GM21717 (cell line): ENCODE results near the gene ALG12.
A peak's percentile ranks its signal among the peaks of the same experiment; 100 is the strongest.

Source experiments
- ATAC-seq: cut with Tn5 transposase; IDR thresholded peaks from one replicate; pipeline ENCODE4 v1.9.1; 2021; ENCODE audit warnings: mild to moderate bottlenecking, moderate library complexity; ENCODE audit not compliant: unreplicated experiment

The ALG12 gene

DNA sequence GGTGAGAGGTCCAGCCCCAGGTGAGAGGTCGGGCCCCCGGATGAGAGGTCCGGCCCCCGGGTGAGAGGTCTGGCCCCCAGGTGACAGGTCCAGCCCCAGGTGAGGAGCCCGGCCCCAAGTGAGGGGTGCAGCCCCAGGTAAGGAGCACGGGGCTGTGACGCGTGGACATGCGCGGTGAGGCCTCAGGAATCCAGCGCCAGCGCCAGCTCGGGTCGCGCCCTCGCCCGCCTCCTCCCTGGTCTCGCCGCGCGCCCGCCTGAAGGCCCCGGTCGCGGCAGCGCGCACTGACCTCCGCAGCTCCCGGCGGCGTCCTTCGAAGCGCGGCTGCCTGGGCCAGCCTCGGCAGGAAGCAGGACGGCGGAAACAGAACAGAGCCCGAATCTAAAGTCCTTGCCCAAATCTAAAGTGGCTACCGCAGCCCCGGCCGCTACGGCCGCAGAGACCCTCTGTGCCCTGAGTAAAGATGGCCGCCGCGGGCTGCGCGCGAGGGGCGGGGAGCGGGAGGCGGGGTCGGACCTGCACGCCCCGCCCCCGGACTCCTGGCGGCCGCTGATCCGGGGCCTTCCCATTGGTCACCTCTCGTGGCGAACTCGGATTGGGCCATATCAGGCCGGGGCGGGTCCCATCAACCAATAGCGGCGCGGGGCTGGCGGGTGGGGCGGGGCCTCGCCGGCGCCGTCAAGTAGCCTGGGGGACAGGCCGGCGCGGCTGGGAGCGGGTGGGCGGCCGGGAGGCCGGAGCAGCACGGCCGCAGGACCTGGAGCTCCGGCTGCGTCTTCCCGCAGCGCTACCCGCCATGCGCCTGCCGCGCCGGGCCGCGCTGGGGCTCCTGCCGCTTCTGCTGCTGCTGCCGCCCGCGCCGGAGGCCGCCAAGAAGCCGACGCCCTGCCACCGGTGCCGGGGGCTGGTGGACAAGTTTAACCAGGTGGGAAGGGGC is at the start of gene ALG12, which contains the start of gene CRELD2:
ALG12 (minus strand) TSS at position 465 of the 937 bp plus-strand sequence. CDS start 4,673 bp downstream, outside the sequence.
CRELD2 (plus strand) TSS at position 661 of the 937 bp plus-strand sequence; CDS start at position 797, 136 bp downstream.
- peak; percentile 70 for ATAC-seq

DNA sequence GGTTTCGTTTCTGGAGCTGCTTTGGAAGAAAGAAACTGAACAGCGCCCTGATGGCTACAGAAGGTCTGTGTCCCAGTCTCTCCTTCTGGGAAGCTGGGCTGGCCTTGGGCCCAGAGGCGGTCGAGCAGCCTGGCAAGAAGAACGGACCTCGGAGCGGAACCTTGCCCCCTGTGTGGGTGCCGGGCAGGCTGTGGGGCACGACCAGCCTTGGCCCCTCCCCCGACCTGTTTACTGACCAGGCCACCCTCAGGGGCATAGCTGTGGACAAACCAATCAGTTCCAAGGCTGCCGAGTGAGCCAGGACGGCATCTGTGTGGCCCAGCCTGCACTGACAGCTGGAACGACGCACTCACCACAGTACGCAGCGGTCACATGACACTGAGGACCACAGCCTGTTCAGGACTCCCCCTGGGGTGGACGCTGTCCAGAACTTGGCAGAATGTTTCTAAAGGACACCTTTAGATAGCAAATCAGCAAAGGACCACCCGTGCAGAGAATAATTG is 49.5 kb upstream of the ALG12 start:
- no peak for ATAC-seq

DNA sequence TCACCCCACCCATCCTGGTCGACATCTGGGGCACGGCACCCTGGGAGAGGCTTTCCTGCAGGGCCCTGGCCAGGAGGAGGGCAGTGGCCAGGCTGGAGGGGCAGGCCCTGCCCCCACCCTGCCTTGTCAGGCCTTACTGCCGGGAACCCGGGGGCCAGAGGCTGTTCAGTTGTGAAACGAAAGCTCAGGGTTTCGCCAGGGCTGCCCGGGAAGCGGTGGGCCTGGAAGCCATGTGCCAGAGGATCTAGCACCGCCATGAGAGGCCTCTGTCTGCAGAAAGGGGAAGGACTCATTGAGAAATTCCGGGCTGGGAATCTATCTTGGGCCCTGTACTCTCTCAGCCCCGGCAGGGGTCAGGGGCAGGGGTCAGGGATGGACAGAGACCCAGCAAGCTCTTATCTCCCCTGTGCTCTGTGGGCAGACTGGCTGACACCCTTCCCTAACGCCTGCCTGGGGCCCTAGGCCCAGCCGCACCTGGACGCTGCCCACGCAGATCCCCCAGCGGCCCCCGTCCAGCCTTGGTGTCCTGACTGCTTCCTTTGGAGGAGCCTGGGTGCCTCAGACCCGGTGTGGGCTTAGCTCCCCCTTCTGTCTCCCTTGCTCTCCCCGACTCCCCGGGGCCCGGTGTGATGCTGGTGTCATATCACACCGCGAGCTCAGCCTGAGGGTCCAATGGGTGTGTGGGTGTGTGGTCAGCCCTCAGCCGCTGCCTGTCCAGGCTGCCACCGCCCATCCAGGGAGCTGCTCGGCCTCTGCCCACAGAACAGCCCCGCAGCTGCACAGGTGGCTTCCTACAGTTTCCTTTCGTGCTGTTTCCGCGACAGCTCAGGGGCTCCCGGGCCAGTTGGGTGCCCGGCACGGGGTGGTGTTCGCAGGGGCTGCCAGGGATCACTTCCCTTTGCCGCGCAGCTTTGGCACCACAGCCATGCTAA is 48.8 kb upstream of the ALG12 start:
- ATAC-seq: no peak

DNA sequence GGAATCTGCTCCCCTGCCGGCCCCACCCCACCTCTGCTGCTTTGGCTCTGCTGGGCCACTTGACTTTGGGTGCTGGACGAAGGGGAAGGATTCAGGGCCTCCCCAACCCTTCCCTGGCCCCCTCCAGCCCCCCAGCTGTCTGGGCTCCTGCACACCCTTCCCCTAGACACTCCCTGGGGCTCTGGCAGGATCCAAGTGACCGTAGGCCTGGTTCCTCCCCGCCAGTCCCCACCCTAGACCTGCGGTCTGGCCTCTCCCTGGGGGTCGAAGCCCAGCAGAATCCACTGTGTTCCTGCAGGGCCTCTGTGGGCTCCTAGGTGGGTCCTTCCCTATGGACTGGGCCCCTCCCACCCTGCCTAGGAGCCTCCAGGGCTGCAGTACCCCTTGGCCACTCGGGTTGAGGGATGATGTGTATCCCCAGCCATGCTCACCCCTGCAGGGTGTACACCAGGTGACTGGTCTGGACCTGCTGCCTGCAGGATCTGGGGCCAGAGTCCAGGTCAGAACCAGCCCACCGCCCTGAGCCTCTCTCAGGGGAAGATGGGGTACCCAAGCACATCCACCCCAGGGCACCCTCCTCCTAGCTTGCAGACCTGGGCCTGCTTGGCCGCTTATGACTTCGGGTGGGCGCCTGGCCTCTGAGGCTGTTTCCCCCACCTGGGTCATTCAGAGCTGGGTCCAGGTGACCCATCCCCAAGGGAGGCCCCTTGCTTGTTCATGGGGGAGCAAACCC is 48.0 kb upstream of the ALG12 start:
- no peak for ATAC-seq

DNA sequence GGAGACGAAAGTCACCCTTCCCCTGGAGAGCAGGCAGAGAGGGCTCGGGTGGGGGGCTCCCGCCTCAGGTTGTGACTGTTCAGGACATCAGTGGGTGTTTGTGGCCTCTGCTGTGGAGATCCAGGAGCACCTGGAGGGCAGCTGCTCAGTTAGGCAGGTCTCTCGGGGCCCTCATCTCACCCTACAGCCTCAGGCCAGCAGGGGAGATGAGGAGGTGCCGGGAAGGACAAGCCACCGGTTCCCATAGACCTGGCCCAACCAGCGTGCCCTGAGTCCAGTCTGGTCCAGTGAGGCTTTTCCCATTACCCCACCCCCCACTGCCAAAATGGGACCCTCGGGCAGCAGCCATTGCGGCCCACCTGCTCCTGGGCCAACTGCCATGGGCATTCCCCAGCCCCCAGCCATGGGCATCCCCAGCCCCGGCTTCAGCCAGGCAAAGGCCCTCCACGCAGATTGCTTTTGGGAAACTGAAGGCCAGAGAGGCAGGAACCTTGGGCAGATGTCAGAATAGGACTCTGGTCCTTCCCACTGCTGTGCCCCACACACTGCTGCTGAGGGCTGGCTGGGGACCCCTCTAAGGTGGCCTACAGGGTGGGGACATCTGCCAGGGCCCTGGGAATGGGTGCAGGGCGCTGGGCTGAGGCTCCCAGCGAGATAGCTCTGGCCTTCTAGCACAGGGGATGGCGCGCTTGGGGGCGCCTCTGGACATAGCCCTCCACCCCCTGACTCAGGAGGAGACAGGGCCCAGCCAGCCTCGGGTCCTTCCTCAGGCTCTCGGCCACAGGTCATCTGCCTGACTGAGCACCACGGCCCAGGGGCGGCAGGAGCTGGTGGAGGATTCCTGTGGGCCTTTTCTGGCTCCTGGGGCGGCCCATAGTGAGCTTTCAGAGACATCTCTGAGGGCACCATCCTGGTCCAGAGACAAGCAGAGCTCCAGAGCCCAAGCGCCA is 47.1 kb upstream of the ALG12 start:
- ATAC-seq: no peak

DNA sequence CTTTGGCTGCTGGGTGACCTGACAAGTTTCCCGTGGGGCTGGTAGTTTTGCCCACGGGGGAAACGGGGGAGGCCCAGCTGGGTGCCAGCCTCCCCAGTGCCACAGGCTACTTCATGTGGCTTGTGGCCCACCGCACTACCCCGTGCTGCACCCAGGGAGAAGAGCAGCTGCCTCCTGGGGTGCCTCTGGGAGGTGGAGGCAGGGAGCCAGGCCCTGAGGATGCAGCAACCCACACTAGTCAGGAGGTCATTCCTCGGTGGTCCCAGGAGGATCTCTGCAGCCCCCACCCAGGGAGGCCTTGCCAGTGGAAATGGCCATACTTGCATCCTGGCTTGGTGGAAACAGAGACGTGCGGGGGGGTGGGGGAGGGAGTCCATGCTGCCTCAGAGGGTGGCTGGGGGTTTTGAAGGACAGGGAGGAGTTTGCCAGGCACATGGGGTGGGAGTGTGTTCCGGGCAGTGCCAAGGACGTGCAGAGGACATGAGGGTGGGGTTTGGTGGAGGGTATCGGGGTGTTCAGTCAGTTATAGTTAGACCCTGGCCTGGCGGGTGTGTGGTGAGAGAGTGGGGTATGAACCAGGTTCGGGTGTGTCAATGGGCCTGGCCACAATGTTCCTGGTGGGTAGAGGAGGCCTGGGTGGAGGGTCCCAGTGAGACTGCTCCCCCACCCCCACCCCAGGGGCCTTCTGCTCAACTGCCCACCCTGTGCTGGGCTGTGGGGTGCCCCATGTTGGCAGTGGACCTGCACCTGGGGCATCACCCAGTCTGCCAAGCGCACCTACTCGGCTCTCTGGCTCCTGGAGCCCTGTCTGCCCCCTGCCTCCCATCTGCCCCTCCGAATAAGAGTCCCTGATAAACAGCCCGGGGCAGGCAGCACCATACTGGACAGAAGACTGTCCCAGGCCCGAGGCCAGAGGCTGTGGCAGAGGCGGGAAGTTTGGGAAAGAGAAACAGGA is 46.2 kb upstream of the ALG12 start:
- no peak for ATAC-seq

DNA sequence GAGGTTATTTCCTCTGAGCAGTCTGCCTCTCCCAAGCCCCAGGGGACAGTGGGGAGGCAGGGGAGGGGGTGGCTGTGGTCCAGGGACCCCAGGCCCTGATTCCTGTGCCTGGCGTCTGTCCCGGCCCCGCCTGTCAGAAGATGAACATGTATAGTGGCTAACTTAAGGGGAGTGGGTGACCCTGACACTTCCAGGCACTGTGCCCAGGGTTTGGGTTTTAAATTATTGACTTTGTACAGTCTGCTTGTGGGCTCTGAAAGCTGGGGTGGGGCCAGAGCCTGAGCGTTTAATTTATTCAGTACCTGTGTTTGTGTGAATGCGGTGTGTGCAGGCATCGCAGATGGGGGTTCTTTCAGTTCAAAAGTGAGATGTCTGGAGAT is 45.4 kb upstream of the ALG12 start:
- ATAC-seq: no peak

DNA sequence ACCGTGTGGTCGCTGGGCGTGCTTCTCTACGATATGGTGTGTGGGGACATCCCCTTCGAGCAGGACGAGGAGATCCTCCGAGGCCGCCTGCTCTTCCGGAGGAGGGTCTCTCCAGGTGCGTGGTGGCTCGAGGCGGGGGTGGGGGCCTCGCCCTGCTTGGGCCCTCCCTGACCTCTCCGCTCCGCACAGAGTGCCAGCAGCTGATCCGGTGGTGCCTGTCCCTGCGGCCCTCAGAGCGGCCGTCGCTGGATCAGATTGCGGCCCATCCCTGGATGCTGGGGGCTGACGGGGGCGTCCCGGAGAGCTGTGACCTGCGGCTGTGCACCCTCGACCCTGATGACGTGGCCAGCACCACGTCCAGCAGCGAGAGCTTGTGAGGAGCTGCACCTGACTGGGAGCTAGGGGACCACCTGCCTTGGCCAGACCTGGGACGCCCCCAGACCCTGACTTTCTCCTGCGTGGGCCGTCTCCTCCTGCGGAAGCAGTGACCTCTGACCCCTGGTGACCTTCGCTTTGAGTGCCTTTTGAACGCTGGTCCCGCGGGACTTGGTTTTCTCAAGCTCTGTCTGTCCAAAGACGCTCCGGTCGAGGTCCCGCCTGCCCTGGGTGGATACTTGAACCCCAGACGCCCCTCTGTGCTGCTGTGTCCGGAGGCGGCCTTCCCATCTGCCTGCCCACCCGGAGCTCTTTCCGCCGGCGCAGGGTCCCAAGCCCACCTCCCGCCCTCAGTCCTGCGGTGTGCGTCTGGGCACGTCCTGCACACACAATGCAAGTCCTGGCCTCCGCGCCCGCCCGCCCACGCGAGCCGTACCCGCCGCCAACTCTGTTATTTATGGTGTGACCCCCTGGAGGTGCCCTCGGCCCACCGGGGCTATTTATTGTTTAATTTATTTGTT is 44.8 kb upstream of the ALG12 start:
- no peak for ATAC-seq

DNA sequence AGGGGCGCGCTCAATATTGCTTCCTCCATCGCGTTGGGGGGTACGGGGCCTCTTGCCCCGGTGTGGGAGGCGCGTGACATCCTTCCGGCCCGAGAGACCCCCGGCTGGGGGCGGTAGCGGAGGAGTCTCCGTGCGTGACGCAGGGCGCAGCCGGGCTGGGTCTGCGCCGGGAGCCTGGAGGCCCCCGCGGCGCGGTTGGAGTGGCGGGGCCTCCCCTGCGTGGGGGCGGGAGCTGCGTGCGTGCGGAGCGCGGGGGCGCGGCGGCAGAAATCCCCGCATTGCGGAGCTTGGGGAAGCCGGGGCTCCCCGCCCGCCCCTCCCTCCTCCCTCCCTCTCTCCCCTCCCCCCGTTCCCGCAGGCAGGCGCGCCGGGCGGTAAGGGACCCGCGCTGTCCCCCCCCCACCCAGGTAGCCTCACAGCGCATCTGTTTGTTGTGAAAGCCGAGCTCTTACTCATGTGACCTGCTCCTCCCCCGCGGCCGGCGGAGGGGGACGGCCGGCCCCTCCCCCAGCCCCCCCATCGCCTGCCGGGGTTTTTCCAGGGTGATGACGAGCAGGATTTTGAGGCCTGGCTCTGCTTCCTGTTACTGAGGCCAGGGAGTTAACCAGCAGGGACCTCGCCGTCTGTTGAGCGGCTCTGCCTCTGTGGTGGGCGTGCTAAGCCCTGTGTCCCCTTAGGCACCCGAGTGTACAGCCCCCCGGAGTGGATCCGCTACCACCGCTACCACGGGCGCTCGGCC is 43.9 kb upstream of the ALG12 start:
- no peak for ATAC-seq

DNA sequence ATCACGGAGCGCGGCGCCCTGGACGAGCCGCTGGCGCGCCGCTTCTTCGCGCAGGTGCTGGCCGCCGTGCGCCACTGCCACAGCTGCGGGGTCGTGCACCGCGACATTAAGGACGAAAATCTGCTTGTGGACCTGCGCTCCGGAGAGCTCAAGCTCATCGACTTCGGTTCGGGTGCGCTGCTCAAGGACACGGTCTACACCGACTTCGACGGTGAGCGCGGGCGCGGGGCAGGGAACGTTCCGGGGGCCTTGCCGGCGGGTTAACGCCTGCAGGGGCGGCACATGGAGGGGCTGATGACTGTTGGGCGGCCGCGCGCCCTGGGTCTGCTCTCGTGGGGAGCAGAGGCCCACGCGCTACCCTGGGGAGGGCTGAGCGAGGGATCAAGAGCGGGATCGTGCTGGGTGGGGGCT is 43.4 kb upstream of the ALG12 start:
- ATAC-seq: no peak

DNA sequence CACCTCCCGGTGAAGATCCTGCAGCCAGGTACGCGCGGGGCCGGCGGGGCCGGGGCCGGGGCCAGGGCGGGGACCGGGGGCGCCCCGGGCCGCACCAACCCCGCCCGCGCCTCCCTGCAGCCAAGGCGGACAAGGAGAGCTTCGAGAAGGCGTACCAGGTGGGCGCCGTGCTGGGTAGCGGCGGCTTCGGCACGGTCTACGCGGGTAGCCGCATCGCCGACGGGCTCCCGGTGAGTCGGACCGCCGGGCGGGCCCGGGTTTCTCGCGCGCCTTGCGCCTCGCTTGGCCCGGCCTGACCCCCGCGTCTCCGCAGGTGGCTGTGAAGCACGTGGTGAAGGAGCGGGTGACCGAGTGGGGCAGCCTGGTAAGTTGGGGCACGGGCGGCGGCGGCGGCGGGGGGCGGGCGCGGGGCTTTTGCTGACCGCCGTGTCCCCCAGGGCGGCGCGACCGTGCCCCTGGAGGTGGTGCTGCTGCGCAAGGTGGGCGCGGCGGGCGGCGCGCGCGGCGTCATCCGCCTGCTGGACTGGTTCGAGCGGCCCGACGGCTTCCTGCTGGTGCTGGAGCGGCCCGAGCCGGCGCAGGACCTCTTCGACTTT is 42.9 kb upstream of the ALG12 start:
- no peak for ATAC-seq

DNA sequence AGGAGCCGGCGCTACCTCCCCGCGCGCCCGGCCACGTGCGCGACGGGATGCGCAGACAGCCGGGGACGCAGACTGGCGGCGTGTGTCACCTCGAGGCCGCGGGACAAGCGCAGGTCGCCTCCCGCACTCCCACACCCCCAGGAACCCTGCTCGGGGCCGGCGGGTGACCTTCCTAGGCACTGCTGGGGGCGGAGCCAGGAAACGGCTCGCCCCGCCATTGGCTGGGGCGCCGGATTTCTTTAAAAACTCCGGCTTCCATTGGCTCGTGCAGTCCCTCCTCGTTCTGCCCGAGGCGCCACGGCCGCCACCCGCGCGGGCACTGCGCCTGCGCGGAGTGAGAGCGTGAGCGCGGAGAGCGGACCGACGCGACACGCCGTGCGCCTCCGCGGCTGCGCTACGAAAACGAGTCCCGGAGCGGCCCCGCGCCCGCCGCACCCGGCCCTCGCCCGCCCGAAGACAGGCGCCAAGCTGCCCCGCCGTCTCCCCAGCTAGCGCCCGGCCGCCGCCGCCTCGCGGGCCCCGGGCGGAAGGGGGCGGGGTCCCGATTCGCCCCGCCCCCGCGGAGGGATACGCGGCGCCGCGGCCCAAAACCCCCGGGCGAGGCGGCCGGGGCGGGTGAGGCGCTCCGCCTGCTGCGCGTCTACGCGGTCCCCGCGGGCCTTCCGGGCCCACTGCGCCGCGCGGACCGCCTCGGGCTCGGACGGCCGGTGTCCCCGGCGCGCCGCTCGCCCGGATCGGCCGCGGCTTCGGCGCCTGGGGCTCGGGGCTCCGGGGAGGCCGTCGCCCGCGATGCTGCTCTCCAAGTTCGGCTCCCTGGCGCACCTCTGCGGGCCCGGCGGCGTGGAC is 42.1 kb upstream of the ALG12 start, which contains the start of gene PIM3:
PIM3 (plus strand) TSS at position 614 of the 846 bp plus-strand sequence; CDS start at position 790, 176 bp downstream.
- peak; percentile 49 for ATAC-seq

DNA sequence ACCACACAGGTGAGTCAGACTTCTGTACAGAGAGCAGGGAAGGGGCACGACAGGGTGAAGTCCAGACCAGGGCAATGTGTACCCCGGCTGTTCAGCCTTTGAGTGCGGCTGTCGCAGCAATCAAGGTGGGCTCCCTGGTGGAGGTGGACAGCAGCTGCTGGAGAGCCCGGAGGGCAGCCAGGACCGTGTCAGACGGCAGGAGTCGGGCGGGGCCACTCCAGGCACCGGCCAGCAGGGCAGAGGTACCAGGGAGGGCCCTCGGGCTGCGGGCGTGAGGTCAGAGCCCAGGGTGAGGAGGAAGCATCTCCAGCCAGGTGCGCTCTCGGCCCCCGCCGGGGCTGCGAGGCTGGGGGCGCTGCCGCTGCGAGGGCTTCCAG is 41.5 kb upstream of the ALG12 start:
- ATAC-seq: no peak

DNA sequence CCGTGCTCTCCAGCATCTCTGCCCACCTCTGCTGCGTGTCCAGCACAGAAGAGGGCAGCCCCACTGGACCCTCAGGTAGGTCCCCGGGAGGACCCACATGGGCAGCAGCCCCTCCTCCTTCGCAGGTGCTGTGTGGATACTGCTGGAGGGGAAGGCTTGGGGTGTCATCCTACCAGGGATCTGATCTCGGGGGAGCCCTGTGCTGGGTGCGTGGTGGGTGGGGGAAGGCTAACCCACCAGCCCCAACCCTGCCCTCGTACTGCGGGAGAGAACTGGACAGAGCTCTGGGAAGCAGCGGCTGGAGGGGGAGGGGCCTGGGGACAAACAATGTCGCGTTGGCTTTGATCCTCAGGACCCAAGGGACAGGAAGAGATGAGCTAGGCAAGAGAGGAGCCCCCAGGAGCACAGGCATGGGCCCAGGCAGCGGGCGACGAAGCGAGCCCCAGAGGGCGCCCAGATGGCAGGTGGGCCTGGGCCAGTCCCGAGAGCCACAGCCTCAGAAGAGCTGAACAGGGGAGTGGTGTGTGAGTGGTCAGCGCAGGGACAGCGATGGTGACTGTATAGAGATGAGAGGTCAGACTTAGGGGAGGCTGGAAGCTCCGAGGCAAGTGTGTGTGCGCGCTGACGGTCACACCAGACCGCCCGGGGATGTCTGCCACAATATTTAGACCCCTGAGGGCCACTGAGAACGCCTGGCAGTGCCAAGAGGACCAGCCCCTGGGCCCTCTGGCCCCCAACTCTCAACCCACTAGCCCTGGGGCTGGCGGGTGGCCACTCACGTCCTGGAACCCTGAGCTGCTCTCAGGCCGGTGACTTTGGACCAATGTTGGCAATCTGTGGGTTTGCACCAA is 40.9 kb upstream of the ALG12 start:
- ATAC-seq: no peak
